ENCODE data around the gene MSRB3.

Gene MSRB3

DNA sequence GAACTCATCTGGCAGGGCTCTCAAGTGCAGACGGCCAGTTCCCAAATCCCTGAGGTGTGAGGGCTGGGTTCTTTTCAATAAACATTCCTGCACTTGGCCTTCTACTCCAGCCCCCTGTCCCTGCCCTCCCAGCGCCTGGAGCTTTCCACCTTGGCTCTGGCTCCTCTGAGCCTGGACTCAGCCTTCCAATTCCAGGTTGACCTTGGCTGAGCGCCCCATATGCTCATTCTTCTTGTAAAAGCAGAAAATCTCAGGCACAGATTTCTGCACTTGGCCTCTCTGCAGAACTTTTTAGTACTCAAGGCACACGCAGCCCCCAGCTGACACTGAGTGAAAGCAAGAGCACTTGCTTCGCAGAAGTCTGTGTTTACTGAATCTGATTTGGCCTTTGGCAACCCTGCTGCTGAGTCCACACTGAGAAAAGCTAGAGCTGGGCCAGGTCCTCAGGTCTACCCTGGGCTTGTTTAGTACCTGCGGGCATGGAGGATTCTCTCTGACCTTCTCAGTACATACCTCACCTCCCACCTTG, 222.7 kb downstream of the MSRB3 start:
- no peak for DNase-seq

DNA sequence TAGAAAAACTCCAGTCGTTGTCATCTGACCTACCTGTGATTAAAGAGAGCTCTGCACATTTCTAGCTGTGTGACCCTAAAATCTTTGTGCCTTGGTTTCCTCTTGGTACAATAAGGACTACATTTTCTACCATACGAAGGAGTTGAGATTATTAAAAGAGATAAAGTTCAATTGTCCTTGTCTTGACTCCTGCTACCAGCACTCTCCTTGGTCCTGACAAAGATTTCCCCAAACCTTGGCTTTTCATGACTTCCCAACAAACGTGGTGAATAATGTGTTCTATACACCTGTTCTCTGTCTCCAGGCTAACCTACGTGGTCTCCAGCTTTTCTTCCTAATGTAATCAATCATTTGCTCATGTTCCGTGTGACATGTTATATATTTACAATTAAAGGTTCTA, 223.5 kb downstream of the MSRB3 start:
- no peak for DNase-seq

DNA sequence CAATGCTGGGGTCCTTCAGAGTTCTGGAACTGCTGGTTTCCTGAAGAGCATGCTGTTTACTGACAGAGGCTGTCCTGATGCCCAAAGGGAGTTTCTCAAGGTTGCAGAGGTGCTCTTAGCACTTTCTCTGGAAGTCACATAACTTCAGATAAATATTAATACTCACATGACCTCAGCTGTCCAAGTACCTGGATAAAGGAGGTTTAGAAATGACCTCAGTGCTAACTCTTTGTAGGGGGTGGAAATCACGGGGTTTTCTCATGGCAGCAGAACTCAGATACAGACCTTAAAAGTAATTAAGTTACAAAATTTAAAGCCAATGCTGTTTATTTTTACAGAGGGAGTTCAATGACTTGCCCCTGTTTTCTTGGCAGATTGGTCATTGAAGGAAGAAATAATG, 225.9 kb downstream of the MSRB3 start:
- no peak for DNase-seq

DNA sequence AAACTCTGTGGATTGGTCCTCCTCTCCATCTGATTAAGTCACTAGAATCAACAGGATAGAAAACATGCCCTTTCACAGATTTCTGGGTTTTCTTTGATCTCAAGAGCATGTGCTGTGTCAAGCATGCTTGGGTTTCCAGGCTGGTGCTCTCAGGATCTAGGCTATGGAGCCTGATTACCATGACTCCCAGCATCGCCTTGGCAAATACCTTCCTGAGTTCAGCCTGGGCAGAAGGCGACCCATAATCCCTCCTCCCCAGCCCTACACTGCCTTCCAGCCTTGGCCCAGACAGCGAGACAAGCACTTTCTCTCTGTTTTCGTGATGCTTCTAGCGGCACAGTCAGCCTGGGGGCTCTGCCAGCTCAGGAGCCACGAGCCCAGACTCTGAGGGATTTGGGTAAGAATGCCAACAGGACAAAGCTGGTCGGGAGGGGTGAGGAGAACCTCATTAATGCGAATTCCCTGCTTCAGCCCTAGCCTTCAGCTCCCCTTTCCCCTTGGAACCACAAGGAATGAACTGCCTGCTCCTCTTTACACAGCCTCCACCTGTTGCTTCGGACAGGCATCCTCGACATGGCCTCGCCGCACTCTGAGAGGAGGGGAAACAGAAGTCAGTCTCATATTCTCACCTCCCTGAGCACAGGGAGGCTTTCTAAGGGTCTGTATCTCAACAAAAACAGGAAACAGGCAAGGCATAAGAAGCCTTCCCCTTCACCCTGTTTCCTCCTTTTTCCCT, 227.1 kb downstream of the MSRB3 start:
- no peak for DNase-seq

DNA sequence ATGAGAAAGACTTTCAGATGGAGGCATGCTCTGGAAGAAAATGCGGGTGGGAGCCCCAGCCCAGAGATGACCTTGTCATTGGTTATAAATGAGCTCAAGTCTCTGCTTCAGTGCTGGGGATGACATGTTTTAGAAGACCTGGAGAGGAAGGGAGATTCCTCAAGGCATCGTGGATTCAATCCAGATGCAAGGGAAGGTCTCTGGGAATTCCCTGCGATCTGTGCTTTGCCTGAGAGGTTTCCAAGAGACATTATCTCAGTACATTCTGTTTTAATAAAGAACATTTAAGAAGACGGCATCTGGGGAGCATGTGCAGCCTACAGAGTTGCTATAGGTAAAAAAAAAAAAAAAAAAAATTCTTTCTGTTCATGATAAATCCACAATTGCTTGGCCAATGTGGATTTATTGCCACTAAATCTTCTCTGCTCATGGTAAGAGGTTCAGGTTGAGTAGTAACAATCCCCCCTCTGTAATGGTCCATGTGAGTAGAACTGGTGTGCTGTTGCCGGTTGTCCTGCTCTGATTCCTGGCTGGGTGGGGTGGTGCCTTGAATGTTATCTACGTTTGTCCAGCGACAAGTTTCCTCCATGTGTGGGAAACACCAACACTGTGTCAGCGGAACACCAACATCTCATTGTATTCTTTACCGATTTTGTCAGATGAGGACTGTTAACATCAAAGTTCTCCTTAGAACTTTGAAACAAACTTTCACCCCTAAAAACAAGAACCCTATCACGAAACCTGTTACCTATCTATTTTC, 230.0 kb downstream of the MSRB3 start:
- DNase-seq = no peak

DNA sequence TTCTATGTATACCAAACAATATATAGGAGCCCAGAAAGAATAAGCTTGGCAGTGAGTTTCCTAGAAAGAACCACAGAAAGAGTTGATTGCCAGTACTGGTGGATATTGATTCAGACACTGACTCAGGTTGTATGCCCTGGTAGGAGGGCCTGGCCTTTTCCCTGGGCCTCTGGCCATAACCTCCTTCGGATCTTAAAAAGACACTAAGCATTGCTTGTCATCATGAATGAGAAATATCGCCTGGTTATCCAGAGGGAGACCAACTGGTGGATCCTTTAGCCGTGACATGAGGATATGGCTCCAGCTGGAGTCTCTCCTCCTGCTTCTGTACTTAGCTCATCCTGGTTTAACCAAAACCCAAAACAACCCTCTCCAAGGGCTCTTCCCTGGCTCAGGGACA, 231.5 kb downstream of the MSRB3 start:
- DNase-seq = no peak

DNA sequence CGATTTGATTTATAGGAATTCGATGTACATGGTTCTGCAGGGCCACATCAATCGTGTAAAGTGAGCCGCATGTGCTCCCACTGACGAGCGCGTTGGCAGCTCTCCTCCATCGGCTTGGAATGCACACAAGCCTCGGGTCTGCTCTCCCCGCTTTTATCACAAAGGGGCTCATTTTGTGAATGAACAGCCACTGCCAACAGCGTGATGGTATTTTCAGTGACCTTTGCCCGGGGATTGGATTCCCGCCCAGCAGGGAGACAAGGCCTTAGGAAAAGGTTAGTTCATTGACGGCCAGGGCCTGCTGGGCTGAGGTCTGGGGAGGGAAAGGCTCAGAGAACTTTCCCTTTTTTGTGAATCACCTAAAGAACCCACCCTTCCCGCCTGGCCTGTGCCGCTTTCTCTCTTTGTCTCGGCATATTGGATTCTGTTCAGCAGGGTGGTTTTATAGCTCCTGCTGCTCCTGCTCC, 232.1 kb downstream of the MSRB3 start:
- no peak for DNase-seq

DNA sequence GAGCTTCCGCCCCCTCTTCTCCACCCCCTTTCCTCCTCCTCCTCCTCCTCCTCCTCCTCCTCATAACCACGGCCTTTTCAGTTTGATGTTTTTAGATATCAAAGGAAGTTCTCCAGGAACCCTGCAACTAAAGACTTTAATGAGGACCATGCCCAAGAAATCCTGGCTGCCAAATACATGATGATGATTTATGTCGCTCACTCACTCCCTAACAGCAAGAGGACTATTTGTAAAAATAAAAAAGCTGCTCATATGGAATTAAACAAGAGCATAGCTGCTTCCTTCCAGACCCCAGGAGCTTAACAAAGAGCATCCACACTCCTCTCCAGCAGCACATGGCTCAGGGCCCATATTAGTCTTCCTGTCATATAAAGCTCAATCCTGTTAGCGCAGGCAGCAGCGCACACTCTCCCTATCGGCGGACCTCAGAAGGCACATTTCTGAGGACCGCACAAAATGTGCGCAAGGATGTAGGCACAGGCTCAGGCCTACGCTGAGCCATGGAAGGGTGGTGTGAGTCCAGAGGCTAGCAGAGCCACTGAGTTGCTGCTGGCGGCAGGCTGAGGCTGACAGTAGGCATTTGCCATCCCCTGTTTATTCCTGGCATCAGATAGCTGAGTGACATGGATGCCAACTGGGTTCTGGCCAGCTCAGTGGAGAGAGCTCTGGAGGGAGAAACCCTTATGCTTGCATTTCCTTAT, 232.8 kb downstream of the MSRB3 start:
- no peak for DNase-seq

DNA sequence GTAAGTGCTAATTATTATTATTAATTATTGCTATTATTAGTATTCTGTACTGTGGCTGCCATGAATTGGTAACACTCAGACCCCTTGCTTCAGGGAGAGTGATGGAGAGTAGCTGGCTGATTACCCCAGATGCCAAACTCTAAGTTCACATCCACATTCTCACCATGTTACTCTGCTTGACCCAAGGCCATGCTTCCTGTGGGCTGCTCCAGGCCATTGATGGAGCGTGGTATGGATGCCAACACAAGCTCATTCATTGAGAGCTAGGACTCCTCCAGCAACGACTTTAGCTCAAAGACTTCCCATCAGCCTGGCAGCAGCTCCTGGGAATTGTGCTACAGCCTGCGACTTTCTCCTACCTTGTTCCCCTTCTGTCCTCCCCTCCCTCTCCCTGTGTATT, 233.4 kb downstream of the MSRB3 start:
- no peak for DNase-seq
